MM.1S (cell line): Measurements from ENCODE around the gene DCLK1.

ENCODE experiments used
- CTCF ChIP-seq: fragments of 300-600 bp; sonication (generic); IDR thresholded peaks from 2 replicates; pipeline ENCODE4 v1.5.1; 2016; ENCODE audit warnings: antibody characterized with exemption, low read length, mixed read lengths
- EZH2 ChIP-seq: fragments of 300-600 bp; sonication (generic); optimal IDR thresholded peaks from 2 replicates; pipeline ENCODE3; 2017; ENCODE audit warnings: low read depth, mild to moderate bottlenecking, antibody characterized with exemption, low read length, mixed read lengths
- EZH2phosphoT487 ChIP-seq: fragments of 300-600 bp; sonication (generic); IDR thresholded peaks from 2 replicates; pipeline ENCODE4 v1.6.1; 2018; ENCODE audit warnings: antibody characterized with exemption, low read length

GRCh38 chr13:35731471-35731870 lies 399.7 kb downstream of the DCLK1 start:
- no peak for TF ChIP-seq CTCF
- no peak for TF ChIP-seq EZH2
- TF ChIP-seq EZH2phosphoT487: no peak
